Nasal cavity respiratory epithelium epithelial cell of viscerocranial mucosa (primary cell): ENCODE results near the gene USP24. TPM values are rescaled to one million over a fixed set of nuclear protein-coding genes. Genes with fewer than 3 reads are reported as not detected.

ENCODE experiments used
- total RNA-seq: library from RNA; depleted of rRNA; stranded (reverse); fragments of >200 nt; gene quantifications from 2 replicates; pipeline ENCODE4 v1.2.3, GENCODE V29; 2014

The USP24 gene
- 59.7 and 67.3 TPM in 2 replicates for total RNA-seq

GRCh38 chr1:55215194-55216021 is at the start of gene USP24:
TSS of gene USP24 (minus strand) at chr1:55215364. CDS start at chr1:55215113, 251 bp downstream.

GRCh38 chr1:55039342-55040082 is 175.7 kb downstream of the USP24 start, which contains the start of gene PCSK9:
TSS of gene PCSK9 (plus strand) at chr1:55039548. CDS start at chr1:55039838, 290 bp downstream.

Other genes starting within 250 kb of the USP24 start
- gene TMEM61, start 234.7 kb downstream of the USP24 start, total RNA-seq: 0.68 and 4.0 TPM in 2 replicates
- under 0.01 TPM in 2 replicates for gene BSND, start 216.4 kb downstream of the USP24 start, total RNA-seq
- gene PCSK9, start 175.8 kb downstream of the USP24 start, total RNA-seq: 11.7 and 37.3 TPM in 2 replicates